ENCODE measurements around the gene LGALS9.

LGALS9 gene

DNA sequence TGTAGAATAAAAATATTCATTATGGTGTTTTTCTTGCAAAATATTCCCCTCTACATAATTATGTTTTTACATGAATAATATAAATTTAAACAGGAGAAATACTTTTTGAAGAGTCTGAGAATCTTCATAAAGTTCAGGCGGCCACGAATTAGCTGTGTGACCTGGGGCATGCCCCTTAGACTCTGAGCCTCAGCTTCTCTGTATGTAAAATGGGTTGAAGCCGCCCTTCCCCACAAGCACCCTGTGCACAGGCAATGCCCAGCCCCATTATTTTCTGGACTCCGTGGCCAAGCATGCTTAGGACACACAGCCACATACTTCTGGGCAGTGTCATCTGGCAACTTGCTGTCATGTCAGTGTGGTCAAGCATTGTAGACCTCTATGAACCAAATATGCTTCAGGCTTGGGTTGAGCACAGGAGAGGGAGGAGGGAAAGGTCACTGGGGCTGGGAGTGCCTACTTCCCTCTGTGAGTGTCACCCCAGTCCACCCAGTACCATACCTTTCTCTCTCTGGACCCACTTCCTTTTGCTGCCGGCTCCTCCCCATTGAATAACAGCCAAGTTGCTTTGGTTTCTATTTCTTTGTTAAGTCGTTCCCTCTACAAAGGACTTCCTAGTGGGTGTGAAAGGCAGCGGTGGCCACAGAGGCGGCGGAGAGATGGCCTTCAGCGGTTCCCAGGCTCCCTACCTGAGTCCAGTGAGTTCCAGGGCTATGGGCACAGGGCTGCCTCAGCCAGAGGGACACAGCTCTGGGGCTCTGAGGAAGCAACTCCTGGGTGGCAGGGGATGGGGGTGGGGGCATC is at the start of gene LGALS9:
Gene LGALS9, plus strand, starts transcription at position 582 of the 804 bp plus-strand sequence. Its CDS starts 78 bp downstream, at position 660.
- no peak for DNase-seq

DNA sequence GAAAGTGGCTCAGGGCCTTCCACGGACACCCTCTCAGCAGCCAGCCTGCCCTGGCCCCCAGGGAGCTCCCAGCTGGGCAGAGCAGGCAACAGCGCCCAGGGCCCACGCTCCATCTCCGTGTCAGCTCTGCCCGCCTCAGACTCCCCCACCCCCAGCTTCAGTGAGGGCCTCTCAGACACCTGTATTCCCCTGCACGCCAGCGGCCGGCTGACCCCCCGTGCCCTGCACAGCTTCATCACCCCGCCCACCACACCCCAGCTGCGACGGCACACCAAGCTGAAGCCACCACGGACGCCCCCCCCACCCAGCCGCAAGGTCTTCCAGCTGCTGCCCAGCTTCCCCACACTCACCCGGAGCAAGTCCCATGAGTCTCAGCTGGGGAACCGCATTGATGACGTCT is 48.3 kb upstream of the LGALS9 start:
- DNase-seq, result no peak

DNA sequence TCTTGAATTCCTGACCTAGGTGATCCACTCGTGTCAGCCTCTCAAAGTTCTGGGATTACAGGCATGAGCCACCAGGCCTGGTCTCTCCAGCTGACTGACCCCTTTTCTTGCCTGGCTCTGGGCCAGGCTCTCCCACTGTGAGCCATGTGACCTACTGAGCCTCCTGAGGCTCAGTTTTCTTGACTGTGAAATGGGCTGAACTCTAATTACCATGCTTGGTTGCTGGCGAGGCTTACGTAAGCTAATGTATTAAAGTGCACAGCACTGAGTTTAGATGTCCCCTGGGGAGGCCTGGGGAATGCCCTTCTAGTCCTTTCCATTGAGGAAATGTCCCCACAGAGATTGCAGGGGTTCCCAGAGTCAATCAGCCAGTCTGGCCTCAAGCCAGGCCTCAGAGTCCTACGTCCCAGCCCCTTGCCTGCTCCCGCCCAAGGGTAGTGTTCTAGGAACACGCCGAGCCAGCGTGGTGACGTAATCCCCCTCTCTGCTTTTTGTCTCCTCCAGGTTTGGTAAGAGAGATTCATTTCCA is 45.8 kb upstream of the LGALS9 start:
- DNase-seq, result no peak

DNA sequence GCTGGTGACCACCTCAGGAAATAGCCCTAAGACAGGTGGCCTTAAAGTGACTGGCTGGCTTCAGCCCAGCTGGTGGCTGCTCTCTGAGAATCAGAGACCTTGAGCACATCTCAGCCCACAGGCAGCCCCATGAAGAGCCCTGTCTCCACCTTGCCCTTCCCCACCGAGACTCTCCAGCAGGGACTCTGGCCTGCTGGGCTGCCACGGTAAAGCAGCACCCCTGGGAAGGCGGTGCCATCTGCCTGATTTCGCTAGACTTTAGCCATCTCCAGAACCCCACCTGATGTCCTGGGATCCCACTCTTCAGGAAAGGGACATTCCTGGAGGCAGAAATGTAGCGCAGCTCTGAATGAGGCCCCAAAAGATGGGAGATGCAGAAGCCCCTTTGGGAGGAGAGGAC is 45.2 kb upstream of the LGALS9 start:
- no peak for DNase-seq

- no peak for DNase-seq
These were observed 44.7 kb upstream of the LGALS9 start for GRCh38 chr17:27586203-27586721.

GRCh38 chr17:27588354-27588753 is 42.6 kb upstream of the LGALS9 start:
- DNase-seq, result no peak

DNA sequence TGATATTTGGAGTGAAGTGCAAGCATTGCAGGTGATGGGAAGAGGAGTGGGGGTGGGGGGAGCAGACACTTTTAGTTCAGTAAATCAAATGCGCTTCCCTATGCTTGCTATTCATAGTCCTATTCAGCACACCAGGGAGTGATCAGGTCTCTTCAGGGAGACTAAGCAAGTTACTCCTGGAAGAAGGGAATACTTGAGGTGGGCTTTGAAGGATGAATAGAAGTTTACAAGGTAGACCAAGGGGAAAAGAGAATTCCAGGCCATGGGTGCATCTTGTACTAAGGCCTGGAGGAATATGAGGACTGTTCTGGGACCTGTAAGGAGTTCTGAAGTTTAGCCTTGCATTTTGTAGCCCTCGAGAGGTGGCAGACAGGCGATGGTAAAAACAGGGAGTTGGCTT is 40.1 kb upstream of the LGALS9 start:
- DNase-seq, result no peak

GRCh38 chr17:27591986-27592385 is 39.0 kb upstream of the LGALS9 start:
- DNase-seq, result no peak

GRCh38 chr17:27593232-27593856 is 37.6 kb upstream of the LGALS9 start:
- no peak for DNase-seq

- DNase-seq, result no peak
These were observed 37.1 kb upstream of the LGALS9 start for GRCh38 chr17:27593857-27594255.

- DNase-seq, result no peak
These were observed 35.8 kb upstream of the LGALS9 start for GRCh38 chr17:27595208-27595607.

- no peak for DNase-seq
These were observed 34.9 kb upstream of the LGALS9 start for GRCh38 chr17:27596096-27596495.

DNA sequence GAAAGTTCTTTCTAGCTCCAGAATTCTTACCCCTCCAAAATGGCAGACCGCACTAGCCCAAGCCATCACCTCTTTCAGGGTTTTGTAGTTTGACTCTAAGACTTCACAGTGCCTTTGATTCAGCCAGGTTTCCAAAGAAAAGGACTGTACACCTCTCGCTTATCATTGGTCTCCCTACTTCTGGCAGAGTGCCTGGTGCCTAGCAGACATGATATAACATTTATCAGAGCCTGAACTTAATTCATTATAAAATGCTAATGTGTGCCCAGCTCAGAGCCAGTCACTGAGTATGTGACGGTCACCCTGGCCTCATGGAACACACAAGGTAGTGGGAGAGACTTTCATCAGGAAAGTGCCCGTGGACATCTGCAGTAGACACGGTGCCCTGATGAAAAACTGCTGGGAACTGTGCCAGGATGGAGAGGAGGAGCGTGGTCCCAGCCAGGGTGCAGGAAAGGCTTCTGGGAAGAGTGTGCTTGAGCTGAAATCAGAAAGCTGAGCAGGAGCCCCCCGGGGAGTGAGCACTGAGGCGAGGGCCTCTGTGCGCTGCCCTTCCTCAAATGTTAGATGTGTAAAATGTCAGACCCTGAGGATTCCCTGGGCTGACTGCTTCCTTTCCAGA is 34.3 kb upstream of the LGALS9 start:
- no peak for DNase-seq

GRCh38 chr17:27597188-27597580 is 33.8 kb upstream of the LGALS9 start:
- no peak for DNase-seq

DNA sequence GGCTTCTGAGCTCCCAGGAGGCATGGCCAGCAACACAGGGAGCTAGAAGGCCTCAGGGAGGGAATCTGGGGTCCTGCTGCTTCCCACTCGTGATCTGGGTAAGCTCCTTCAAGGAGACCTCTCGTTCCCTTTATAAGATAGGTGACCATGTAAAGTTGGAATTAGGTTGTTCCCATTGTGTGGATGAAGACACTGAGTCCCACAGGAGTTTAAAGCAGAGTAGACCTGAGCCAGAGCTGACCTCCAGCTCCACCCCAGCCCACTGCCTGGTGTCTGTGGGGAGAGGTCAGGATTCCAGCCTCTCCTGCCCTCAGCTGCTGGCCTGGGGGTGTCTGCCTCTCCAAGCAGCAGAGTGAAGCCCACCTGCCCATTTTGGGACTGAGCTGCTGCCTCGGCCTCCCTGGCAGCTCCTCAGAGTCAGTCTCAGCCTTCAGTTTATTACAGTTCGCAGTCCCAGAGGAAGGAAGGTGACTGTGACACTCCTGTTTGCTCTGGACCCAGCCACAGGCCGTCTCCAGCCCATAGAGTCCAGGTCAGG is 33.1 kb upstream of the LGALS9 start:
- DNase-seq, result no peak

GRCh38 chr17:27598337-27599050 is 32.5 kb upstream of the LGALS9 start:
- no peak for DNase-seq

DNA sequence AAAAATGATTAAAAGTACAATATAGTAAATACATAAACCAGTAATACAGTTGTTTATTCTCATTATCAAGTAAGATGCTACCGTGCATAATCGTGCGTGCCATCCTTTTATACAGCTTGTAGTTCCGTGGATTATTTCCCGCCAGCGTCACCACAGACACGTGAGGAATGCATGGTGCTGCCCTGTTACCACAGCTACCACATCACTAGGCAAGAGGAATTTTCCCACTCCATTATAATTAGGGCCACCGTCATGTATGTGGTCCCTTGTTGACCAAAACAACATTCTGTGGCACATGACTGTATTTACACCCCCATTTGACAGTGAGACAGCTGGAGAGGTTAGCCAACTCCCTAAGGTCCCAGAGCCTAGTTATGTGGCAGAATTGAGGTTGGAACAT is 30.5 kb upstream of the LGALS9 start:
- no peak for DNase-seq

DNA sequence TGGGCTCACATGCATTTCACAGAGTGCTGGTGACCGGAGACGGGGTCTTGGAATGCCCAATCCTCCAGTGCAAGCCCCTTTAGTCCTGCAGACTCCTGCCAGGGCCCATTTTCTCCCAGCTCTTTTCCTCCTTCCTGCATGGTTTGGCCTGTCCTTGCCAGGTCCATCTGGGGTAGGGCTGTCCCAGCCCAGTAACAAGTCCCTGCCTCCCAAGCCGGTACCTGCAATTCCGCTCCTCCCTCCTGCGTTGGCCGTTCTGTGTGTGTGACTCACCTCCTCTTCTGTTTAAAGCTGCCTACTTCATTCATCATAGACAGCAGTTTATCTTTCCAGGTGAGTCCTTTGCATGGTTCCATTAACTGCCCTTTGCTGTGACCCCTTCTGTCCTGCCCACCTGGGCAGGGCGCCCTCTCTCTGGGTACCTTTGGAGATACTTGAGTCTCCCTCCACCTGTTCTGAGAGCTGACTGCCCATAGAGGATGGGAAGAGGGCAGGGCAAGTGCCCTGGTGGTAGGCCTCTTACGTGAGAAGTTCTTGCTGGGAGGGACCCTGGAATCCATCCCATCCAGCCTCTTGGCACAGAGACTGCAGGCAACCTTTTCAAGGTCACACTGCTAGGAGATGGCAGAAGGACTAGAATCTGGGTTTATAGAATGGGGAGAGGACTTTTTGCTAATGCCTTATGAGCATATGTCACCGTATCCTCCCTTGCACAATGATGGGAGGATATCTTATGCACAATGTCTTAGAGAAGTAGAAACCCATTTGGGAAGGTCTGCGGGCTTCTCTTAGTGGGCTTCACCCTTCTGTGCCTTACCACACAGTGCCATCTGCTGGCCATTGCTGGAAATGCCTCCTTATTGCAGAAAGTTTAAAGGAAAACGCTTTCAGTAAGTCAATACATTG is 29.7 kb upstream of the LGALS9 start:
- DNase-seq, result peak; percentile 14 to 39

DNA sequence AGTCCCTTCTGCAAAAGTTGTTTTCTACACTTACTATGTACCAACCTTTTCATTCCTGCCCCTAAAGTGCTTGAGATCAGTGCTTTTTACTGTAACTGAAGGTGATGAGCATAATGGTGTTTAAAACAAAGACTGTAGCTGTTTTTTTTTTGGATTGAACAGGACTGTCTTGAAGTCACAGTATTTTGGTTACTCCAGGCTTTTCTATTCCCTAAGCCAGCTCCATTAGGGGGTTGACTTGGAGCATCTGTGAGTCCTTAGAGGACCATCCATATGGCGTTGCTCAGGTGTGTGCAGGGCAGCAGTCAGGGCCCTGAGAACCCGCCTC is 29.0 kb upstream of the LGALS9 start:
- no peak for DNase-seq

- DNase-seq, result peak; percentile 5 to 22
These were observed 28.1 kb upstream of the LGALS9 start for GRCh38 chr17:27602721-27603420.

DNA sequence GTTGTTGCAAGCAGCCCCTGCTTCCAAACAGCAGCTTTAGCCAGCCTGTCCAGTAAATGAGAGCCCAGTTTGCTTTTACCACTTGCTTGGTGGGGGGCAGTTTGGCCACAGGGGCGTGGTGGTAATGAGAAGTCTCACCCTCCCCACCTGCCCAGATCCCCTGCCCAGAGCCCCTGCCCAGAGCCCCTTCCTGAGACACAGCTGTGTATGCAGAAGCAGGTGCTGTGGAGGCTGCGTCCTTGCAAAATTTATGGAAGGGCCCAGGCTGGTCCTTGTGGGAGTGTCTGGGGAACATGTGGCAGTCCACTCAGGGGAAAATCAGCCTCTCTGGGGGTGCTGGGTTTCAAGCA is 27.6 kb upstream of the LGALS9 start:
- no peak for DNase-seq
